CD4-positive, alpha-beta T cell treated with Interferon alpha-2 for 1 hour (primary cell): ENCODE data around the gene LPGAT1.
"Not testable (repeated sequence)": the region's sequence is repeated elsewhere in the genome, so short reads cannot be mapped to it uniquely, and the experiment has no call there.

ENCODE experiments used
- DNase-seq, 2 donors: peaks; one replicate each; pipeline ENCODE4 v3.0.0-alpha.2; 2020 to 2022

Gene LPGAT1

DNA sequence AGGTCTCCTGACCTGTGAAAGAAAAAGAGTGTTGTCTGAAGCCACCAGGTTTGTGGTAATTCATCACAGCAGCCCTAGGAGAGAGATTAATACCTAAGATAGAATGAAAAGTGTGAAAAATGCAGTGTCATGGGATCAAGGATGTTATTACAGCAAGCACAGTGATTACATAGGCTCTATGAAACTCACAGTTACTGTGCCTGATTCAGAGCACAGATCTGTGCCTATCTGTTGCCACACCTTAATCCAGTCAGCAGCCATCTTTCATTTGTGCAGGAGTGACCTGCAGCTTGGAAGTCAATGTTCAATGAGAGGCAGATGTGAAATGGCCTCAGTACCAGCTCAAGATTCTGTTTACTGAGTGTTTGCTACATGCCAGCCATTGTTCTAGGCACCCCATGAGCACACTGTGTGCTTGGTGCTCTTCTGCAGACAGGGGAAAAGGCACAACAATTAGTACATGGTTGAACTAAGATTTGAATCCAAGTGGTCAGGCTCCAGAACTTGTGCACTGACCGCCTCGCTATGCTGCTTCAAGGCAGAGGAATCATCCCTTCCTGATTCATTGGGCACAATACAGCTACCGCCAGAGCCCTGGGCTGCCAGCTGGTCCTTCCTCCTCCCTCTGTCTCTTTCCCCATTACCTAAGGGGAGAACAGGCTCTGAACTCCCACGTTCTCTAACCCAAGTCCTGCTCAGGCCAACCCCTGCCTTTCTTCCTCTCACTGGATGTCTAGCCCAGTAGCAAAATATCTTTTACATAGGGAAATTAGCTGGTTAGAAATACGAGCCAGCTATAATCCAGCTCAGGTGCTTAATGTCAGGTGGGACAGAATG, 98.9 kb downstream of the LPGAT1 start:
- no peak for DNase-seq

- no peak for DNase-seq
These were observed 100.2 kb downstream of the LPGAT1 start for GRCh38 chr1:211730347-211730746.

- no peak for DNase-seq
These were observed 101.3 kb downstream of the LPGAT1 start for GRCh38 chr1:211729238-211729637.

GRCh38 chr1:211726467-211726995, 104.0 kb downstream of the LPGAT1 start:
- DNase-seq = no peak

- DNase-seq = no peak
These were observed 105.8 kb downstream of the LPGAT1 start for GRCh38 chr1:211724687-211725196.

DNA sequence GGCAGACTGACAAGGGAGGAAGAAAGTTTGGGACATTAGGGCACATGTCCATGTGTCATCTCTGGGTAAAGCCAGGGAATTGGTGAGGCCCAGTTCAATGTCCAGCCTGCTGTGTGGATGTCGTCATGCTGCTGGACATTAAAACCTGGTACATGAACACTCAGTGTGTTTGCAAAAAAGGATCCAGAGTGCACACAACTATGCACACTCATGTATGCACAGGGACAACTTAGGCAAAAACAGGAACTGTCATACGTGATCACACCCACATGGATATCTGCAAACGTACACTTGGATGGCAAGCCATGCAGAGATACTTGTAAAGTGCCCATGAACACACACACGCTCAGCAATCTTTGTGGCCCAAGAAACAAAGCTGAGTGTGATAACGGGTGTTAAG, 107.3 kb downstream of the LPGAT1 start:
- no peak for DNase-seq

- DNase-seq = no peak
These were observed 108.0 kb downstream of the LPGAT1 start for GRCh38 chr1:211722277-211723175.

GRCh38 chr1:211716555-211716954, 114.0 kb downstream of the LPGAT1 start:
- not testable (repeated sequence) for DNase-seq

GRCh38 chr1:211715971-211716370, 114.6 kb downstream of the LPGAT1 start:
- no peak for DNase-seq

DNA sequence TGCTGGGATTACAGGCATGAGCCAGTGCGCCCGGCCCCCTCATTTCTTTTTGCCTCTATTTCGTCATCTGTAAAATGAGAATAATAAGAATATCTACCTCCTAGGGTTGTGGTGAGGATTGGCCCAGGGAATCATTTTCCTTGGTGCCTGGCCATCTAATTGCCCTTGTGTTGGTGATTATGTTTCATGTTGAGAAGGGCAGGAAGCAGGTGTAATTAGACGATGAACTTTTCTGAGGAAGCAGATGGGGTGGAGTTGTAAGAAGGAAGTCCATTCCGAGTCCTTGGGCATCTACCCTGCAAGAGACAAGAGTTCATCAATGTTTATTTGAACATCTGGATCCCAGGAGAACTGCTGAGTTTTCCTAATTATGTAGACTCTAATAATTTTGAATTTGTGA, 116.4 kb downstream of the LPGAT1 start:
- DNase-seq = no peak

GRCh38 chr1:211713231-211713630, 117.3 kb downstream of the LPGAT1 start:
- DNase-seq = no peak

- DNase-seq = no peak
These were observed 119.3 kb downstream of the LPGAT1 start for GRCh38 chr1:211711315-211711705.

DNA sequence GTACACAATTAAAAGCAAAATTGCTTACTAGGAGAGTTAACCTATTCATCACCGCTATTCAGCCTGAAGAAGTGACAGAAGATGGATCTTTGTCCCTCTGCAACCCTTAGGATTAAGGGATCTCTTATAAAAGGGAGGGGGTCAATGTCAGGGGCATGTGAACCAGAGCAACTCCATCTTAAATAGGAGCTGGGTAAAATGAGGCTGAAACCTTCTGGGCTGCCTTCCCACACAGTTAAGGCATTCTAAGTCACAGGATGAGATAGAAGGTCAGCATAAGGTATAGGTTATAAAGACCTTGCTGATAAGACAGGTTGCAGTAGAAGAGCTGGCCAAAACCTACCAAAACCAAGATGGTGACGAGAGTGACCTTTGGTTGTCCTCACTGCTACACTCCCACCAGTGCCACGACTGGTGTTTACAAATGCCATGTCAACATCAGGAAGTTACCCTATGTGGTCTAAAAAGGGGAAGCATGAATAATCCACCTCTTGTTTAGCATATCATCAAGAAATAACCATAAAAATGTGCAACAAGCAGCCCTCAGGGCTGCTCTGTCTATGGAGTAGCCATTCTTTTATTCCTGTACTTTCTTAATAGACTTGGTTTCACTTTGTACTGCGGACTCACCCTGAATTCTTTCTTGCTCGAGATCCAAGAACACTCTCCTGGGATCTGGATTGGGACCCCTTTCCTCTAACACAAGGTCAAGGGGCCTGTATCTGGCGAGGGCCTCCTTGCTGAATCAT, 119.8 kb downstream of the LPGAT1 start:
- no peak for DNase-seq

DNA sequence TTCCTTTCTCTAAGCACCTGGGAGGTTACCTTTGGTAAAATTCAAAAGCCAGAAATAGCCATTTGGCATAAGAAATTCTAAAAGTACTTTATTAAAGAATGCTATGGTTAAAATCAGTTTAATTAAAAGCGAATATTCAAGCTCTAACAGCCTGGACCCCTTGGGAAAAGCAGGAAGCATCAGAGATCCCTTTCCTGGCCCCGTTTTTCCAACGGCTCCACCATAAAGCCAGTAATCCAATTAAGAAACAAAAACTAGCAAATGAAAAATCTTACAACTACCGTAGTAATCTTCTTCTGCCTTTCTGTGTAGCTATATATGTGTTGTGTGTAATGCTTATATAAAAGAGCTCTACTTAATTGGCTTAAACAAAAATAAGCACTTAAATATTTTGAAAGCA, 121.6 kb downstream of the LPGAT1 start:
- no peak for DNase-seq

GRCh38 chr1:211708006-211708405, 122.6 kb downstream of the LPGAT1 start:
- DNase-seq = no peak

DNA sequence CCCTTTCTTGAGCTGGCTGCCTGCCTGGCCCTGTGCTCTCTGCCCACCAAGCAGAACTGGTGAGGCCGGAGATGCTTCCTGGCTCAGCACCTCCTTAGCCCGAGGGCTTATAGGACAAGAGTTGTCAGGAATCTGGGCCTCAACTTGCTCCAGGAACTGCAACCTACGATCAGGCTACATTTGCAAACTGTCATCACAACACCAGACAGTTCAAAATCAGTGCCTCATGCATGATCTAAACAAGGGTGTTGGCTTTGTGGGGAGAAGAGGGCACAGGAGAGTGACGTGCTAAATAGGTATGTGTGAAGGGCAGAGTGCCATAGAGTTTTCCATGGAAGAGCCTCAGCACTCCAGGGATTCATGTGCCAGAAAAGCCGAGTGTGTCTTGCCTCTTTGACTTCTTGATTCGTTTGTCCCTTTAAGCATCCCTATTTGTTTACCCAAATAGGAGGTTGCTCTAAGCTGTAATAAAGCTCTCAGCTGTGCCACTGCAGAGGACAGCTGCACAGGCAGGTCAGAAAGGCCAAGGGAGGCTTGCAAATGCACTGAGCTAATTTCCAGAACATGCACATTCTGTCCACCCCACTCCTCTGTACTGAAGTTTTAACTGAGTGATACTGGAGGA, 125.0 kb downstream of the LPGAT1 start:
- DNase-seq = no peak

- no peak for DNase-seq
These were observed 126.0 kb downstream of the LPGAT1 start for GRCh38 chr1:211704543-211704942.

GRCh38 chr1:211703812-211704537, 126.6 kb downstream of the LPGAT1 start:
- no peak for DNase-seq

DNA sequence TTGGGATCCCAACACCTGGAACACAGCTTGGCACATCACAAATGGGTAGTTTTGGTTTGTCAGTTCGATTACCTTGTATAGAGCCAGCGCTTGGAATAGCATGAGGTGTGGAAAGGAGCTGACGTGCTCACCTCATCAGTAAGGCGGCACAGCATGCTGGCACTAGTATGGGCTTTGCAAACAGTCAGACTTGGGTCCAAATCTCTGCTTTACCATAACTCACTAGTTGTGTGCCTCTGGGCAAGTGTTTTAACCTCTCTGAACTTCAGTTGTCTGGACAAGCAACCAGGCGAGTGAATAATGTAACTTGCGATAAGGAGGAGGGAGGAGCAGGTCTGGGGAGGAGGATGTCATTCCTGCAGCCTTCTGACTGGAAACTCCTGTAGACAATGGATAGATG, 128.8 kb downstream of the LPGAT1 start:
- DNase-seq = no peak

GRCh38 chr1:211699059-211699458, 131.5 kb downstream of the LPGAT1 start:
- no peak for DNase-seq
